HEK293 (cell line): Measurements from ENCODE around the gene TMEM184C.

Experiments used
- CTCF ChIP-seq: fragments of 450-650 bp; formaldehyde crosslinking; IDR thresholded peaks from 2 replicates; pipeline ENCODE4 v1.5.1; 2016; ENCODE audit warnings: missing biosample characterization, missing genetic modification characterization
- MEIS1 ChIP-seq: sonication (generic); formaldehyde crosslinking; IDR thresholded peaks from 2 replicates; pipeline ENCODE4 v1.8.1; 2022; ENCODE audit warnings: missing genetic modification reagents, mild to moderate bottlenecking, borderline replicate concordance
- PBX3 ChIP-seq: sonication (generic); formaldehyde crosslinking; IDR thresholded peaks from 2 replicates; pipeline ENCODE4 v1.8.1; 2022; ENCODE audit warnings: mild to moderate bottlenecking, moderate library complexity, missing genetic modification reagents
- REST ChIP-seq: fragments of 450-650 bp; formaldehyde crosslinking; IDR thresholded peaks from 2 replicates; pipeline ENCODE4 v1.5.1; 2016; ENCODE audit warnings: missing biosample characterization, missing genetic modification characterization
- ZBTB11 ChIP-seq: fragments of 450-650 bp; formaldehyde crosslinking; conservative IDR thresholded peaks from 2 replicates; pipeline ENCODE4 v1.5.1; 2016; ENCODE audit warnings: low read depth, missing biosample characterization, missing genetic modification characterization
- ZBTB7A ChIP-seq: fragments of 450-650 bp; formaldehyde crosslinking; IDR thresholded peaks from 2 replicates; pipeline ENCODE4 v1.5.1; 2016; ENCODE audit warnings: low read depth, missing biosample characterization, missing genetic modification characterization
- ZNF146 ChIP-seq: fragments of 450-650 bp; formaldehyde crosslinking; IDR thresholded peaks from 2 replicates; pipeline ENCODE4 v1.5.1; 2016; ENCODE audit warnings: missing biosample characterization, missing genetic modification characterization
- ZNF174 ChIP-seq: fragments of 450-650 bp; formaldehyde crosslinking; IDR thresholded peaks from 2 replicates; pipeline ENCODE4 v1.5.0; 2017; ENCODE audit warnings: missing biosample characterization, mild to moderate bottlenecking, missing genetic modification characterization
- ZNF214 ChIP-seq: fragments of 450-650 bp; formaldehyde crosslinking; IDR thresholded peaks from 2 replicates; pipeline ENCODE4 v1.5.1; 2017; ENCODE audit warnings: missing biosample characterization, mild to moderate bottlenecking, missing genetic modification characterization, borderline replicate concordance
- ZNF394 ChIP-seq: fragments of 450-650 bp; formaldehyde crosslinking; IDR thresholded peaks from 2 replicates; pipeline ENCODE4 v1.5.1; 2016; ENCODE audit warnings: missing biosample characterization, missing genetic modification characterization, mild to moderate bottlenecking, moderate library complexity, borderline replicate concordance
- ZNF510 ChIP-seq: fragments of 450-650 bp; formaldehyde crosslinking; IDR thresholded peaks from 2 replicates; pipeline ENCODE4 v1.5.1; 2018; ENCODE audit warnings: mild to moderate bottlenecking, missing genetic modification characterization, missing biosample characterization; ENCODE audit not compliant: insufficient replicate concordance
- ZNF558 ChIP-seq: fragments of 450-650 bp; formaldehyde crosslinking; IDR thresholded peaks from 2 replicates; pipeline ENCODE4 v1.5.1; 2016; ENCODE audit warnings: missing biosample characterization, missing genetic modification characterization
- ZNF626 ChIP-seq: fragments of 450-650 bp; sonication (Bioruptor Pico); formaldehyde crosslinking; IDR thresholded peaks from 2 replicates; pipeline ENCODE4 v1.5.1; 2018; ENCODE audit warnings: missing biosample characterization, missing genetic modification characterization, inconsistent platforms
- ZNF639 ChIP-seq: fragments of 450-650 bp; formaldehyde crosslinking; IDR thresholded peaks from 2 replicates; pipeline ENCODE4 v1.5.1; 2016; ENCODE audit warnings: missing biosample characterization, missing genetic modification characterization

- TF ChIP-seq CTCF = no peak
- no peak for TF ChIP-seq ZNF146 (tag by site-specific recombination)
- no peak for TF ChIP-seq ZNF639 (tag by site-specific recombination)
- no peak for TF ChIP-seq ZBTB7A (tag by site-specific recombination)
- TF ChIP-seq ZNF174 (tag by site-specific recombination) = no peak
- no peak for TF ChIP-seq ZNF558 (tag by site-specific recombination)
- no peak for TF ChIP-seq ZNF510 (tag by site-specific recombination)
- no peak for TF ChIP-seq ZNF214 (tag by site-specific recombination)
- no peak for TF ChIP-seq PBX3 (CRISPR knock-in tag)
- no peak for TF ChIP-seq ZNF626 (tag by site-specific recombination)
- no peak for TF ChIP-seq ZNF394 (tag by site-specific recombination)
- no peak for TF ChIP-seq MEIS1
- no peak for TF ChIP-seq REST (tag by site-specific recombination)
- no peak for TF ChIP-seq ZBTB11 (tag by site-specific recombination)
These were observed 27.9 kb downstream of the TMEM184C start for GRCh38 chr4:147645099-147645498.
